Heart left ventricle (tissue), 16 donors: ENCODE data around the gene ANKRD11. TPM values are rescaled to one million over a fixed set of nuclear protein-coding genes. Genes with fewer than 3 reads are reported as not detected.
A peak's percentile ranks its signal among the peaks of the same experiment; 100 is the strongest.

ENCODE experiments used
- ATAC-seq, 4 donors: fragments of 200-7000 bp; cut with Tn5 transposase; one replicate each; pipeline ENCODE4 v1.9.1; 2020 to 2022; ENCODE audit warnings: moderate library complexity in 4 of 4, mild to moderate bottlenecking in 3 of 4, moderate number of reproducible peaks in 1 of 4
- DNase-seq, 5 donors: peaks; one replicate each; pipeline ENCODE4 v3.0.0-alpha.2; 2020
- H3K27ac ChIP-seq, 12 donors: fragments of 200-600 bp; sonication (generic) in 4 of 12; one replicate each; pipeline versions ENCODE4 v1.5.0 to v1.8.0; 2016 to 2022; ENCODE audit warnings: mild to moderate bottlenecking in 2 of 12
- H3K27me3 ChIP-seq, 9 donors: fragments of 200-600 bp; sonication (generic) in 2 of 9; one replicate each; pipeline versions ENCODE4 v1.5.1 to v1.8.0; 2016 to 2022; ENCODE audit warnings: mild to moderate bottlenecking in 3 of 9
- H3K36me3 ChIP-seq, 9 donors: fragments of 200-600 bp; sonication (generic) in 2 of 9; one replicate each; pipeline versions ENCODE4 v1.5.0 to v1.8.0; 2018 to 2022; ENCODE audit warnings: mild to moderate bottlenecking in 2 of 9
- H3K4me1 ChIP-seq, 12 donors: fragments of 200-600 bp; sonication (generic) in 4 of 12; one replicate each; pipeline versions ENCODE4 v1.5.0 to v1.8.0; 2016 to 2022; ENCODE audit warnings: mild to moderate bottlenecking in 3 of 12
- H3K4me3 ChIP-seq, 12 donors: fragments of 200-600 bp; sonication (generic) in 4 of 12; one replicate each; pipeline versions ENCODE4 v1.5.0 to v1.8.0; 2017 to 2022; ENCODE audit warnings: mild to moderate bottlenecking in 9 of 12, moderate library complexity in 4 of 12
- H3K9me3 ChIP-seq, 12 donors: fragments of 200-600 bp; sonication (generic) in 4 of 12; one replicate each; pipeline versions ENCODE4 v1.5.0 to v1.8.0; 2016 to 2022; ENCODE audit warnings: mild to moderate bottlenecking in 1 of 12
- POLR2A ChIP-seq, 2 donors: fragments of 450-650 bp; IDR thresholded peaks; one replicate each; pipeline ENCODE4 v1.6.1; 2017; ENCODE audit warnings: antibody characterized with exemption in 2 of 2, mild to moderate bottlenecking in 2 of 2, moderate library complexity in 2 of 2
- WGBS, 4 donors: extraction: QIAGEN DNeasy Blood & Tissue Kit in 2 of 4; methylation state at CpG; one replicate each; pipeline versions ENCODE4 v1.1.5 to v1.1.7; 2013 to 2018; 5-methylcytosine and 5-hydroxymethylcytosine counted together
- intact Hi-C, 10 donors: fragments of 100-400 bp; cut with DNase I; formaldehyde crosslinking; loops; one replicate each; pipeline versions ENCODE4 v1.11.1 to v1.14.2; 2022
- polyA plus RNA-seq, 2 donors: library from polyadenylated mRNA; stranded (reverse); fragments of 200-250 nt; gene quantifications; one replicate each; pipeline ENCODE4 v1.2.3, GENCODE V29; 2013
- total RNA-seq, 9 donors: library from RNA; depleted of rRNA in 2 of 9; stranded (reverse); fragments of >200 nt in 2 of 9; fragmentation: NEBNext Ultra II Directional in 3 of 9; extraction: Animal tissue kit (Norgen Biotek cat#: 25700) in 3 of 9; gene quantifications; one replicate each; pipeline versions ENCODE4 v1.1.0 to v1.2.4, GENCODE V29; 2016 to 2023
- TF ChIP-seq, protein P1 (sequence below), 12 donors: fragments of 200-600 bp; sonication (generic) in 4 of 12; IDR thresholded peaks; one replicate each; pipeline versions ENCODE4 v1.5.0 to v1.8.0; 2018 to 2022; ENCODE audit warnings: antibody characterized with exemption in 12 of 12, mild to moderate bottlenecking in 5 of 12
- donor health status: ischemic (EF 13 %, LVEDD 7.1; RV severe dilation, severe dysfunction).
- donor health status: healthy with polysubstance abuse.
- donor health status: DM: no; HTN: yes; CAD: no.
- donor health status: DM: no; HTN: no; CAD: no.
- donor health status: ischemic (EF 25% LVEDD 6.9; RV normal size, moderate dysfunction).
- donor health status: ischemic (EF 25% LVEDD 5.7; RV mildly dilated, moderate dysfunction).
- donor health status: healthy.
- donor health status: DM: yes; HTN: yes; CAD: no.
- donor health status: ischemic (EF 35%, LVEDD 5.7; RV mildly dilated, moderate dysfunction).
- donor health status: nonischemic (EF 11% LVEDD 7.7; RV severe dilation, severe dysfunction).
- donor health status: DM: yes; HTN: yes; CAD: no.
- donor health status: PGD.
- donor health status: ischemic (EF 29% LVEDD 5.4; RV normal size, mild dysfunction).
- donor health status: nonischemic (EF 23%, LVEDD 6.1; RV moderate dilation, normal function).

The ANKRD11 gene
- total and polyA plus RNA-seq, 11 donors: 53.6 to 123 (median 67.7) TPM

DNA sequence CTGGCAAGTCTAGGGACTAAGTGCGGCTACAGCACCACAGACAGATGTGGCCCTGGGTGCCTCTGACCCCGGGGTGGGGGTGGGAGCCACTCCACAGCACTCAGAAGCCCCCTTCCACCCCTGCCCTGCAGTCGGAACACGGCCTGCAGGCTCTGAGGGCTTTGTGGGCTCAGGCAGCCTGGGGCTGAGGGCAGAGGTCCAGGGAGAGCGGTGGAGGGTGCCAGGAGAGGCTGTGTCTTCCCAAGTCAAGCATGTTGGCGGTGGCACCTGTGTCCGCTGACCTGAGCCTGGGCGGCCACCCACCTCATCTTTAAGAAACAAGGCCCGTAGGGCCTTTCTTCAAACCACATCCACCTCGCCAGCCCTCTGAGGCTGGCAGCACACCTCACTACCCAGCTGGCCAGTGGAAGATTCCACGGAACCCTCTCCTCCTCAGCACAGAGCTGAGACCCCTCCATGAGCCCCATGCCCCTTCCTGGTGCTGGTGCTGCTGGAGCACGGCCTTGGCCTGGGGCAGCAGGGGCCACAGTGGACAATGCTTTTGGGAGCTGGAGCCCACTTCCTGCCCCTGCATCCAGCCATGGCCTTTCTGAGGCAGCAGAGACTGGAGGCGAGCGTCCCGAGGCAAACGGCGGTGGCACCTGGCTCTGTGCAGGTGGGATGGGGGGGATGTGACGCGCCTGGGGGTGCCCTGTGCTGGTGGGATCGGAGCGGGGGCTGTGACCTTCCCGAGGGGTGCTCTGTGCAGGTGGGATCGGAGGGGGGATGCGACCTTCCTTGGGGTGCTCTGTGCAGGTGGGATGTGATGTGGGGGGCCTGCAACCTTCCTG is 195.1 kb downstream of the ANKRD11 start:
- Histone ChIP-seq H3K9me3 (no peaks in the 10 kb centered on the region), H3K27ac (no peak overlapping the region), H3K36me3 (peaks cover 0 to 24% (median 6%) of the 10 kb centered on the region in 9 donors), H3K27me3 (no peaks in the 10 kb centered on the region), H3K4me3 (no peak overlapping the region), H3K4me1 (peaks cover 0 to 64% (median 16%) of the 10 kb centered on the region in 12 donors)
- intact Hi-C loops: no loop called here
- WGBS, 4 donors: 92 to 95% (median 93%) methylated on average over 15 to 24 of the region's 24 CpGs
- TF ChIP-seq, protein P1, sequence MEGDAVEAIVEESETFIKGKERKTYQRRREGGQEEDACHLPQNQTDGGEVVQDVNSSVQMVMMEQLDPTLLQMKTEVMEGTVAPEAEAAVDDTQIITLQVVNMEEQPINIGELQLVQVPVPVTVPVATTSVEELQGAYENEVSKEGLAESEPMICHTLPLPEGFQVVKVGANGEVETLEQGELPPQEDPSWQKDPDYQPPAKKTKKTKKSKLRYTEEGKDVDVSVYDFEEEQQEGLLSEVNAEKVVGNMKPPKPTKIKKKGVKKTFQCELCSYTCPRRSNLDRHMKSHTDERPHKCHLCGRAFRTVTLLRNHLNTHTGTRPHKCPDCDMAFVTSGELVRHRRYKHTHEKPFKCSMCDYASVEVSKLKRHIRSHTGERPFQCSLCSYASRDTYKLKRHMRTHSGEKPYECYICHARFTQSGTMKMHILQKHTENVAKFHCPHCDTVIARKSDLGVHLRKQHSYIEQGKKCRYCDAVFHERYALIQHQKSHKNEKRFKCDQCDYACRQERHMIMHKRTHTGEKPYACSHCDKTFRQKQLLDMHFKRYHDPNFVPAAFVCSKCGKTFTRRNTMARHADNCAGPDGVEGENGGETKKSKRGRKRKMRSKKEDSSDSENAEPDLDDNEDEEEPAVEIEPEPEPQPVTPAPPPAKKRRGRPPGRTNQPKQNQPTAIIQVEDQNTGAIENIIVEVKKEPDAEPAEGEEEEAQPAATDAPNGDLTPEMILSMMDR (IDR thresholded peaks at IDR 0.05): no peak
- no peak for TF ChIP-seq POLR2A (IDR thresholded peaks at IDR 0.05)
- ATAC-seq: no peak
- DNase-seq: peak in 1 of 5 donors; percentile 47

DNA sequence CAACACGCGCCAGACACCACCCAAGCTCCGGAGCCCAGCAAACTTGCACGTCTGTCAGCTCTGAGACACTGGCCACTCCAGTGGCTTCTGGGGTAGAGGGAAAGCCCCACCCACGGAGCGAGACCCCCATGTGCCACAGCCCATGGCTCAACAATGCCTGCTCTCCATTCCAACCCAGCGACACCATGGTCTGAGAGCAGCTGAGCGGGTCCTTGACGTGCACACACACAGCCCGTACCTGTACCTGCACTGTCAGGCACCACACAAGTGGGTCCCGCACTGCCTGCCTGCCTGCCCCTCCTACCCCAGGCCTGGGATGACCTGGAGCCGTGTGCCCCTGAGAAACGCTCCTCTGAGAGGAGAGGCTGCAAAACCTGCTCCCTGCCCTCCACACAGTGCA is 195.9 kb downstream of the ANKRD11 start:
- H3K4me3 ChIP-seq: no peak overlapping the region
- 84 to 90% (median 86%) methylated on average over 13 of the region's 13 CpGs for WGBS, 4 donors
- ATAC-seq: no peak
- peaks cover 0 to 28% (median 8%) of the 10 kb centered on the region in 9 donors for H3K36me3 ChIP-seq
- DNase-seq: peak in 1 of 5 donors; percentile 57
- H3K4me1 ChIP-seq: peaks cover 0 to 56% (median 14%) of the 10 kb centered on the region in 12 donors
- intact Hi-C loops: no loop called here
- H3K27ac ChIP-seq: no peak overlapping the region
- TF ChIP-seq, protein P1 (IDR thresholded peaks at IDR 0.05): no peak
- no peak for TF ChIP-seq POLR2A (IDR thresholded peaks at IDR 0.05)
- H3K9me3 ChIP-seq: no peaks in the 10 kb centered on the region
- H3K27me3 ChIP-seq: no peaks in the 10 kb centered on the region

DNA sequence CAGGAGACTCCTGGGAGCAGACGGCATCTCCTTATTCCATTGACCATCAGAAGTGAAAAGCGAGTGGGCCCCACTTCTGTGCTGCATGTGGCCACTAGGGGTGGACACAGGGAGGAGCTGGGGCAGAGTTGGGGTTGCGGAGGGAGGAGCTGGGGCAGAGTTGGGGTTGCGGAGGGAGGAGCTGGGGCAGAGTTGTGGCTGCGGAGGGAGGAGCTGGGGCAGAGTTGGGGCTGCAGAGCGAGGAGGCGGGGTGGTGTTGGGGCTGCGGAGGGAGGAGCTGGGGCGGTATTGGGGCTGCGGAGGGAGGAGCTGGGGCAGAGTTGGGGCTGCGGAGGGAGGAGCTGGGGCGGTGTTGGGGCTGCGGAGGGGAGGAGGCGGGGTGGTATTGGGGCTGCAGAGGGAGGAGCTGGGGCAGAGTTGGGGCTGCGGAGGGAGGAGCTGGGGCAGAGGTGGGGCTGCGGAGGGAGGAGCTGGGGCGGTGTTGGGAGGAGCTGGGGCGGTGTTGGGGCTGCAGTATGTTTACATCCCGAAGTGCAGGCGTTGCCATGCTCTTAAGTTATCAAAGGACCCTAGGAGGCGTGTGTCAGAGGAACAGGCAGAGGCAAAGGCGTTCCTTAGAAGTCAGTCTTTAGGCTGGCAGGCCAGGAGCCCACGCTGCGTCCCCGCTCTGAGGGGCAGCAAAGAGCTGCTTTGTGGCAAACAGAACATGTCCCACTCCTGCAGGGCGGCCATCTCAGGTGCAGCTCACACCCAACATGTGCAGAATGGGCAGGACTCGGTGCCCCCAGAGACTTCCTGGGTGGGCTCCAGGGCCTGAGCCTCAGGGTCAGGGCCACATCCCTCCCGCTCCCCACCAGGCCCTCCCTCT is 196.9 kb downstream of the ANKRD11 start:
- no peaks in the 10 kb centered on the region for H3K9me3 ChIP-seq
- ATAC-seq (no peak), DNase-seq (peak in 1 of 5 donors; percentile 51)
- TF ChIP-seq POLR2A (IDR thresholded peaks at IDR 0.05): no peak
- TF ChIP-seq, protein P1 (IDR thresholded peaks at IDR 0.05): peak in 1 of 12 donors; percentile 7
- intact Hi-C loops: no loop called here
- H3K27ac ChIP-seq: peak overlapping the region in 2 of 12 donors; percentile 18 to 24
- peaks cover 0 to 31% (median 11%) of the 10 kb centered on the region in 9 donors for H3K36me3 ChIP-seq
- H3K4me1 ChIP-seq: peaks cover 0 to 47% (median 13%) of the 10 kb centered on the region in 12 donors
- no peak overlapping the region for H3K4me3 ChIP-seq
- no peaks in the 10 kb centered on the region for H3K27me3 ChIP-seq
- WGBS, 4 donors: 87 to 90% (median 88%) methylated on average over 28 of the region's 28 CpGs
